GM19395 (cell line): Measurements from ENCODE around the gene CHURC1.
"Not testable (repeated sequence)": the region's sequence is repeated elsewhere in the genome, so short reads cannot be mapped to it uniquely, and the experiment has no call there.

Experiments
- ATAC-seq: cut with Tn5 transposase; IDR thresholded peaks from one replicate; pipeline ENCODE4 v1.9.1; 2021; ENCODE audit warnings: mild to moderate bottlenecking, moderate library complexity; ENCODE audit not compliant: unreplicated experiment

CHURC1 gene

DNA sequence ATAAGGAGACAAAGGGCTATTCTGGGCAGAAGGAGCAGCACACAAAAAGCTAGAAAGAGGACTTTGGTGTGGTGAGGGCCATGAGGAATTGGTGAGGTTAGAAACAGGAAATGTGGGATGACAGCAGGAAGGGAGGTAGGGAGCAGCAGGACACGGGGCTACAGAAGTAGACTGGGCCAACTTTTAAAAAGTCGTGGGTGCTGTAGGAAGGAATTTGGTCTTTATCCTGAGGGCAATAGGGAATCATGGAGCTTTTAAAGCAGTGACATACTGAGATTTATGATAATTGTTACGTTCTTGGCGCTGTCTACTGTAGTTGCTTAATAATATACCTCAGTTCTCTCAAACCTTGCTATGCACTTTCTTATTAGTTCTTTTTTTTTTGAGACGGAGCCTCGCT lies 8.2 kb upstream of the CHURC1 start:
- no peak for ATAC-seq

DNA sequence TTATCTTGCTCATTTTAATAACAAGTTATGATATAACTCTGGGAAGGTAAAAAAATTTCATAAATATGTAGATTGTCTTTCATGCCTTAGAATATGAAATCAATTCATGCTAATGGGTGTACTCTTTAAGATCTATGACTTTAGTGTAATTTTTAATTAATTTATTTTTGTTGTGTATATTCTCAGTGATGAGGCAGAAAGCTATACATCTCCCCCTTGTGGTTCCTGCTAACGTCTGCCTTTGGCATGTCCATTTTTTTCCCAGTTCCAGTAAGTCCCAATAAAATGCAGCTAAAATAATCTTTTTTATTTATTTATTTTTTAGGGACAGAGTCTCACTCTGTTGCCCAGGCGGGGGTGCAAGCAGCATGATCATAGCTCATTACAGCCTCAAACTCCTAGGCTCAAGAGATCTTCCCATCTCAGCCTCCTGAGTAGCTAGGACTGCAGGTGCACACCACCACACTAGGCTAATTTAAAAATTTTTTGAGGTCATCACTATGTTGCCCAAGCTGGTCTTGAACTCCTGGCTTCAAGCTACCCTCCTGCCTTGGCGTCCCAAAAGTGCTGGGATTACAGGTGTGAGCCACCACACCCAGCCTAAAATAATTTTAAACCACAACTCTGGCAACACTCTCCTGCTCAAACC lies 3.3 kb upstream of the CHURC1 start:
- no peak for ATAC-seq

DNA sequence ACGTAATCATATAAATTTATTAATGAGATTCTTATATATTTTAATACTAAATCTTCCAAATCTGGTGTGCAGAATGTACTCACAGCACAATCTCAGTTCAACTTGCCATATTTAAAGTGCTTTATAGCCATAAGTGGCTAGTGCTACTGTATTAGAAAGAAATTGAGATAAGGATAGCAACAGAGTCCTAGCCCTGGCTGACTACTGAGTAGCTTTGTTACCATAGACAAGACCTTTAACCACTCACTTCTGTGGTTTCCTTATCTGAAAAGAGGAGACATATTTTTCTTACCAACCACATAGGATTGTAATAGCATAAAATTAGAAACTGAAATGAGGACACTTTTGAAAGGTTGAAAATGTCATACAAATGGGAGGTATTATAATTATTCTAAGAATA lies 2.0 kb upstream of the CHURC1 start:
- no peak for ATAC-seq

DNA sequence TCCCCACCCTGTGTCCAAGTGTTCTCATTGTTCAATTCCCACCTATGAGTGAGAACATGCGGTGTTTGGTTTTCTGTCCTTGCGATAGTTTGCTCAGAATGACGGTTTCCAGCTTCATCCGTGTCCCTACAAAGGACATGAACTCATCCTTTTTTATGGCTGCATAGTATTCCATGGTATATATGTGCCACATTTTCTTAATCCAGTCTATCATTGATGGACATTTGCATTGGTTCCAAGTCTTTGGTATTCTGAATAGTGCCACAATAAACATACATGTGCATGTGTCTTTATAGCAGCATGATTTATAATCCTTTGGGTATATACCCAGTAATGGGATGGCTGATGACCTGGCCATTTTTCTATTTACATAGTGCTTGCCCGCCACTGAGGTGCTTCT lies 778 bp upstream of the CHURC1 start:
- ATAC-seq: not testable (repeated sequence)

DNA sequence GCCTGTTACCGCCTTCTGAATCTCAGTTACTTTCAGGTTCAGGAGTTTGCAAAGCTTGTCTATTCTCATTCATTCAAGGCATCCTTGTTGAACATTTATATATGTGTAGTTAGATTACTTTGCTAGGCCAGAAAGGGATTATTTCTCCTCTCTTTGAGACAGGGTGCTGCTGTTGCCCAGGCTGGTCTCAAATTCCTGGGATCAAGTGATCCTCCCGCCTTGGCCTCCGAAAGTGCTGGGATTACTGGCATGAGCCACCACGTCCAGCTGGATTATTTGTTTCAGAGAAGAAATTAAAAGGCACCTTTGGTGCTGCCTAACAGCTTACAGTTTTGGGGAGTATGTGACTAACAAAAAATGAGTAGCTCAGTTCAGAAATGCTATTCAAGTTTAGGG lies 772 bp downstream of the CHURC1 start:
- no peak for ATAC-seq

DNA sequence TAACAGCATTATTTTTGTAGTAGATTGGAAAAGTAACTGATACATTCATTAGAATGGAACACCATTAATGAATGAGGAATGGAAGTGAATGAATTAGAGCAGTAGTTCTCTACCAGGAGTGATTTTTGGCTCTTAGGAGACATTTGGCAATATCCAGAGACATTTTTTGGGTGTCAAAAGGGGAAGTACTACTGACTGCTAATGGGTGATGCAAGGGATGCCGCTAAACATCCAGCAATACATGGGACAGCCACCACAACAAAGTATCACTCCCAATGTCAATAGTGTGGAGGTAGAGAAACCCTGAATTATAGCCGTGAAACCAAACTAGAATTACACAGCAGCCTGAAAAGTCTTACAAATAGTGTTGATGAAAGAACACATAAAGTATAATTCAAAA lies 1.5 kb downstream of the CHURC1 start:
- ATAC-seq: no peak

DNA sequence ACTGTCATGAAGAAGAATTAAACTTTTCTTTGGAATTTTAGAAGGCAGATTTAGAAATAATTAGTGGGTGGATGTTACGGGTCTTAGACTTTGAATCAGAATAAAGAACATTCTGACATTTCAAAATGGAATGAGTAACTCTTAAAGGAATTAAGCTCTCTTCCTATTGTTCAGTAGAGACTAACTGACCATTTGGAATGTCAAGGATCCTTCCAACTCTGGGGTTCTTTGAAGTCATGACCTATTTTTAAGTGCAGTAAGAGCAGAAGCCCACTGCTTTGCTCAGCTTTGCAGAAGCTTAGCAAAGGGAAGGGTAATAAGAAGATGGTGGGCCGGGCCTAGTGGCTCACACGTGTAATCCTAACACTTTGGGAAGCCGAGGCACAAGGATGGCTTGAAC lies 4.0 kb downstream of the CHURC1 start:
- no peak for ATAC-seq

DNA sequence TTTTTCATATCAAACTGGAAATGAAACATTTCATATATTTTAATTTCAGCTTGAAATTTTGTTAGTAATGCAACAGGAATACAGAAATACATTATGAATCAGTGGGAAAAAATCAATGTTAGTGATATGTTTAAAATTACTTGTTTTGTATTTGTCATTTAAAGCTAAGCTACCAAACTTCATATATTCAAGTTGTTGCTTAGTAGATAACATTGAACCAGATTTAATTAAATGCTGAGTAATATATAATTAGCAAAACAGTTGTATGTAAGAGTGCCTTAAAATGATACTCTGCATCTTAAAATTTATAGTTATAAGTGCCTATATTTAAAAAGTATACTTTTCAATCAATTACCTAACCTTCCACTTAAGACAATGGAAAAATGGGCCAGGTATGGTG lies 5.0 kb downstream of the CHURC1 start:
- ATAC-seq: no peak

DNA sequence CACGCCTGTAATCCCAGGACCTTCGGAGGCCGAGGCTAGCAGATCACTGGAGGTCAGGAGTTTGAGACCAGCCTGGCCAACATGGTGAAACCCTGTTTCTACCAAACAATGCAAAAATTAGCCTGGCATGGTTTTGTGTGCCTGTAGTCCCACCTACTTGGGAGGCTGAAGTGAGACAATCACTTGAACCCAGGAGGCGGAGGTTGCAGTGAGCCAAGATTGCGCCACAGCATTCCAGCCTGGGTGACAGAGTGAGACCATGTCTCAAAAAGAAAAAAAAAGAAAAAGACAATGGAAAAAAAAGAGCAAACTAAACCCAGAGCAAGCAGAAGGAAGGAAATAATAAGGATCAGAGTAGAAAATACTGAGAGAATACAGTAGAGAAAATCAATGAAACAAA lies 5.4 kb downstream of the CHURC1 start:
- no peak for ATAC-seq

DNA sequence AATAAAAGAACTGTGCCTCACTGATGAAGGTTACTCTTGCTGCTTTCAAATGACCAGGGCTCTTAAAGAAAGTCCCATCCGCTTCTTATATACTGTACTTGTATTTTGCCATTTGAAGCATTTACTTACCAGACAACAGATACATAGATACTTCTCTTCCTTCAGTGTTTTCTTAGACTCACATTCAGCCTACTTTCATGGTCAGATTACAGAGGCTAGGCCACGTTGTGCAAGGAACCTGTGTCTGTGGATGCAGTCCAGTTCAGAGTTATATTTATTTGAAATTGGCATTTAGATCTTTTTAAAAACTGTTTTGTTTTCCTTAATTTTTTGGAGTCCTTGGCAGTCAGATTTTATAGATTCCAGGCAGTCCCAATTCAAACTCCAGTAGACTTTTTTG lies 6.2 kb downstream of the CHURC1 start:
- ATAC-seq: no peak

DNA sequence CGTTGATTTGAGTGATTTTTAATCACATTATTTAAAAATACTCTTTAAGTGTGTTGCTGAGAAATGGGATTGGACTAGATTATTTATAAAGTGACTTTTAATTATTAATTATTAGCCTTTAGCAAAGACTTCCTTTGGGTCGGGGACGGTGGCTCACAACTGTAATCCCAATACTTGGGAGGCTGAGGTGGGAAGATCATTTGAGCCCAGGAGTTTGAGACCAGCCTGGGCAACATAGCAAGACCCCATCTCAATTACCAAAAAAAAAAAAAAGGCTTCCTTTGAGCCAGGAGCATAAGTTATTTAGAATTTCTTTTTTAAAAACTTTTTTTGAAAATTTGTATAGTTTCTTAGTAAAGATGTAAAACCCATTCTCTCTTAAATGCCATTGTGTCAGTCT lies 8.8 kb downstream of the CHURC1 start:
- no peak for ATAC-seq

DNA sequence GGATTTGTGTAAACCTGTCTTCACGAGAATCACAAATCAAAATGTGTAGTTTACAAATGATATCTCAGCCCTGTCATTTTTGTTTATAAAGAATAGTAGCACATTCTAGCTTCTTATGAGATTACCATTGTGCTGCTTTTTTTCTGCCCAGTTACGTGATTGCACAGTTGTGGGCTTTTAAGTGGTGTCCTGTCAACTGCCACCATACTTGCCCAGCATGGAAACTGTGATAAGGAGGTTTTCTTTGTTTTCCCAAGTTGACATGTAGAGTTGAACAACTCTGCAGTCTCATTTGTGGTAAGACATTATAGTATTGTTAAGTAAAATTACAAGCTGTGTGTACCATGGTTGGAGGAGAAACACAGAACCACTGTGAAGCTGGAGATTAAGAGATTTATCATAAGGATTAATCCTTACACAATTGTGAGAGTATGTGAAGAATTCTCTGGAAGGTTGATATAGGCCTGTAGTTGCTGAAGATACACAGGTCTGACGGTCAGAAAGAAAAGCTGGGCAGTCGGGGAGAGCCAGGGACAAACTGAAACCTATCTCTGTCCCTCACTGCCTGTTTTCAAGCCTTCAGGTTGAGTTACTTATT lies 12.2 kb downstream of the CHURC1 start:
- ATAC-seq: no peak

DNA sequence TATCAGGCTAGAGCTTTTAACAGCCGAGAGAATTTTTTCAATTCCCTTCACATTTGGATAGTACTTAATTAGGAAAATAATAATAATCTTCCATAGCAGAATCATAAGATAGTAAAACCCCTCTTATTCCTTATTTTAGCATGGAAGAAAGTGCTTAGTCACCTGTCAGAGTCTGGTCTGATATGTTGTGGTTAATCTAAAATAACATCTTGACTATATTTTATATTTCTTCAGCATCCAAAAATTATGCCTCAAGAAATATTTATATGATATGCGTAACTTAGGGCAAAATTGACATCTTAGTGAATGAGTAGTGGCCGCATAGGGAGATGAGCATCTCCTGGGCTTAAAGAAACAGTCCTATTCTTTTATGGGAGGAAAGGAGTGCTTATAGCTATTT lies 12.8 kb downstream of the CHURC1 start:
- ATAC-seq: no peak

DNA sequence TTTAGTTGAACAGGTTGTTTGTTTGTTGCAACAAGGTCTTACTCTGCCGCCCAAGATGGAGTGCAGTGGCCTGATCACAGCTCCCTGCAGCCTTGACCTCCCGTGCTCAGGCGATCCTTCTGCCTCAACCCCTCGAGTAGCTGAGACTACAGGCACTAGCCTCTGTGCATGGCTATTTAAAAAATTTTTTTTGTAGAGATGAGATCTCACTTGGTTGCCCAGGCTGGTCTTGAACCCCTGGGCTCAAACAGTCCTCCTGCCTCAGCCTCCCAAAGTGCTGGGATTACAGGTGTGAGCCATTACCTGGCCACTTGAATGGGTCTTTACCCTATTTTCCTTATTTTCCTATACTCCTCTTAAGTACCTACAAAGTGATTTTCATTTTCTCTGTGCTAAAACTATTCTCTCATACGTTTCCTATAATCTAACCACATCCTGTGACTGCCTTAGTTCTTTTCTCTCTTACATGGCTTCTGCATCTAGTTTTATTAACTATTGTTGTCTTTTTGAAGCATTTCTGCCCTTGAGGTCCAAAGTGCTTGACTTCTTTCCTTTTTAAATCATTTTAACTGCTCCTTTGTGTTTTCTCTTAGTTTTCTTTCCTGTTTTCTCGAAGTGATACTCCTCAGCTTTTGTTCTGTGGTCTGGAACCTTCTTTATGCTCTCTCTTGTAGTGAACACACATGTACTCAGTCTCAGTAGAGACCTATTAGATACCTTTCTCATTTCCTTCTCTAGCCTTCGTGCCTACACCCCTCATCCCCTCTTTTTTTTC lies 14.2 kb downstream of the CHURC1 start:
- ATAC-seq: peak; percentile 89

DNA sequence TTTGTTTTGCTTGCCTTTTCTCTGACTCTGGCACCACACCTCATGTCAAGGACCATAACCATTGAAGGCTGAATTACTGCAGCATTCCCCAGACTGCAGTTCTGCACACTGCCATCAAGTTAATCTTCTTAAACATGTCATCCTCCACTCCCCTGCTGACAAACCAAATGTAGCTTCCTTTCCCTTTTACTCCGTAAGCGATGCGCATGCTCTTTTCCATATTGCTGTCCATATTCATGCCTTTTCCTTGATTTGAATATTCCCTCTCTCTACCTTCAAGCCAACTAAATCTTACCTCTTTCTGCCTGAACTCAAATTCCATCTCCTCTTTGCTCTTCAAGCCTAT lies 14.7 kb downstream of the CHURC1 start:
- ATAC-seq: no peak

DNA sequence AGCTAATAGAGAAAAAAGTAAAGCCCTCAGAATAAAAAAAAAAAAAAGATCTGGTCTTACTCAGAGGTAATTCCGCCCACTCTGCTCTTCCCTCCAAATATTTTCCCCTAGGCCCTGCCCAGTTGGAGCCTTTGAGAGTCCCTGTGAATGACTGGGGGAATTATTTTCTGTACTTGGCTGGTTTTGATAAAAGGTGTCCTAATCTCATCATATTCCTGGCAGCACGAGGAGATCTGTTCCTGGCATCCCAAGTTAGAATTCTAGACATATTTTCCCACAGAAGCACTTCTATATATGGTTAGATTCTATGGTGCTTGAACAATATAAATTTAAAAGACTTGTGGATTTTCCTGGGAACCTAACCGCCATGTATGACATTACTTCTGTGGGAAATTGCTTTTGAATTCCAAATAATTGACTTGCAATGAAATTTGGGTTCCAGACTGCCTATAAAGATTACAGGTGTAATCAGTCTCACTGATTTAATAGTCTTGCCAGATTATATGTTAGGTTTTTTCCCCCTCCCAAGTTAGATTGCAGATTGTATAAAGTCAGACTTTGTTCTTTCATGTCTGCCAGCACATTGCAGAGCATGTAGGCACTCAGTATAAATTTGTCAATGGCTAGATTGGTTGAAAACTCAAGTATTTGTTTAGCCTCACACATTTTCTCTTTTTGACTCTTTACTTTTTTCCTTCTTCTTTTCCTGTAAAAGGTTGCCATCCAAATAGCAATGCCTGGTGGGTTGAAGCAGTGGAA lies 16.0 kb downstream of the CHURC1 start:
- ATAC-seq: no peak

DNA sequence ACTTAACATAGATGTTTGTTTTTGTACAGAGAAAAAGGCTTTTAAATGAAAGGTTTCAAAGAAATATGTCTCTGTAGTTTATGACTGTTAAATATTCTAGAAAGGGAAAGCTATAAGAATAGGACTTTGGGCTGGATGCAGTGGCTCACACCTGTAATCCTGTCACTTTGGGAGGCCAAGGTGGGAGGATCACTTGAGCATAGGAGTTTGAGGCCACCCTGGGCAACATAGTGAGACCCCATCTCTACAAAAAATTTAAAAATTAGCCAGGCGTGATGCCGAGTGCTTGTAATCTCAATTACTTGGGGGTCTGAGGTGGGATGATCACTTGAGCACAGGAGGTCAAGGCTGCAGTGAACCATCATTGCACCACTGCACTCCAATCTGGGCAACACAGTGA lies 16.9 kb downstream of the CHURC1 start:
- ATAC-seq: no peak

DNA sequence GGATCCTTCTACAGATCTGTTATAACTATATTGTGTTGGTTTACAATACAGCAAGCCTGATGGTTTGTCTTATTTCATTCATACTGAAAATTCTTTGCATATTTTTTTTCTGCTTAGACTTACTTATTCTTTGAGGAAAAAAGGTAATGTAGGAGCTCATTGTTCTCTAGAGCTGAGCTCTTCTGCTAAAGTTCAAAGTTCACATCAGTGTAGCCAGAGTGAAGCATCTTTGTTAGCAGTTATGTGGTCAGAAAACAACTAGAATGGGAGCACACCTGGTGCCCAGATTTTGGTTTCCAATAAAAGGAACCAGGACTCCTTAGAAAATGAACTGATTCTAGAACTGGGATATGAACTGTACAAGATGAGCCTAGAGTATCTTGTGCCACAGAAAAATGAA lies 18.0 kb downstream of the CHURC1 start:
- ATAC-seq: no peak

DNA sequence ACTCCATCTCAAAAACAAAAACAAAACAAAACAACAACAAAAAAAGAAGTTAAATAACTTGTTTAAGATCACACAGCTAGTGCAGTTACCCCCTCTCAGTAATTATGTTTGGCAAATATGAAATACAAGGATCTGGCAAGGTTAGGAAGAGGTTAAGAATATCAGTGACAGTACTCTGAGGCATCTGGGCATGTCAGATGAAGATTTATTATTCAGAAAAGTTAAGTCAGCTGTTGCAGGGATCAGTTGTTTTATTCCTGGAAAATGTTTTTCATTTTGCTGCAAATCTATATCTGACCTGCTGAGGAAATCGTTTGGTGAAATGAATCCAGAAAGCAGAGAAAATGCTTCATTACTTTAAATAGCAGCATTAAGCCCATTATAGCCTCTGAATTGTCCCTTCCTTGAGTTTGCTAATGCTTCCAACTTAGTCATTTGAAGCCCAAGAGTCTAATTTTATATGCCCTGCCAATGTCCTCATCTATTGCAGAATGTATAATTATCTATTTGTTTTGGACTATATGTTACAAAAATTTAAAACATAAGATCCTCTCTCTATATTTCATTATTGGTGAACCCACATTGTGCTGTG lies 20.2 kb downstream of the CHURC1 start:
- no peak for ATAC-seq

DNA sequence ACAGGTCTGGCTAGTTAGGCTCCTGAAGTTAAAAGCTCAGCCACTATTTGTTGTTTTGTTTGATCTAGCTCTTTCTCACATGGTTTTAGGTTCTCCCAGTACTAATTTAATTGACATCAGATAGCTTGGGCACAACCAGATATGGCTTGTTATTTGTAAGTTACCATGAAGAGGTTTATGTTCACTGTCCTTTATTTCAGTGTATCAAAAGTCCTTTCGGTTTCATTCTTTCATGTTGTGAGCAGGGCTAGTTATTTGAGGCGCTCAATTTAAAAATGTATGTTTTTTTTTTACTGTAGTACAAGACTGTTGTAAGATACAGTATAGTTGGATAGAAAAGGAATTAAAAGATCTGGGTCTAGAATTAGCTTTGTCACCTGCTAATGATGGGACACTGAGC lies 21.3 kb downstream of the CHURC1 start:
- no peak for ATAC-seq

DNA sequence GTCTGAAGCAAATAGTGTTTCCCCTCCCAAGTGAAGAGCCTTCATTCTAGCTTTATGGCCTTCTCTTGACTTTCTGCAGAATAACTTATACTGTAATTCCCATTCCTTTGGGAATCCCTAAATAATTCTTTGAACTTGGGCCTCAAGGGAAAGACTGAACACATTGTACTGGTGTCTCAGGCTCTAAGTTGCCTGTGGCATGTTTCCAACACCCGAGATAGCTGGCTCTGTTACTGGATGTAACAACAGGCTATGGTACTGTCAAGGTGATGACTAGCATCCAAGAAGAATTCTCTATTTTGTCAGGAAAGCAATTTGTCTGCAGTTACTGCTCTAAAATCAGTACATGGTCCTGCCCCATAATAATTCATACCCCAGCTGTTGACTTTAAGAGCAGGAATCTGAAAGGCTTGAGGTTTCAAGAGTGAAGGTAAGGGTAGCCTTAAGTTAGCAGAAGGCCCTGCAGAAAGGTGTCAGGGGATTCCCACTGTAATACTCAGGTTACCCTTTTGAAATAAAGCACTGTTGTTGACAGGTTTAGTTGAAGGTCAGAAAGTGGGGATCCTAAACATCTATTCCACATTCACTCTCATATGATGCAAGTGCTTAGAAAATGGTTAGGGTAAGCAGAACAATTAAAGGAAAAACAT lies 23.0 kb downstream of the CHURC1 start:
- no peak for ATAC-seq
